Right lung (tissue), 5 donors: ENCODE measurements around the gene NETO2. TPM values are rescaled to one million over a fixed set of nuclear protein-coding genes. Genes with fewer than 3 reads are reported as not detected.
A peak's percentile ranks its signal among the peaks of the same experiment; 100 is the strongest.

Experiments used
- DNase-seq, 2 donors: peaks; one replicate each; pipeline ENCODE4 v3.0.0-alpha.2; 2013
- polyA plus RNA-seq, 5 donors: library from polyadenylated mRNA; unstranded; fragments of 120-200 nt; gene quantifications; one replicate each; pipeline versions ENCODE4 v1.2.1 to v1.2.3, GENCODE V29; 2013; ENCODE audit warnings: inconsistent platforms in 1 of 5, low replicate concordance in 1 of 5; ENCODE audit not compliant: insufficient read length in 5 of 5, insufficient read depth in 1 of 5

NETO2 gene
- polyA plus RNA-seq, 5 donors, result 31.8 to 51.4 (median 46.3) TPM

- DNase-seq, result no peak
Observed at GRCh38 chr16:47047524-47048203, 96.1 kb downstream of the NETO2 start.

GRCh38 chr16:47046726-47047523, 96.8 kb downstream of the NETO2 start:
- no peak for DNase-seq

GRCh38 chr16:47045459-47045858, 98.3 kb downstream of the NETO2 start:
- DNase-seq, result no peak

- no peak for DNase-seq
Observed at GRCh38 chr16:47045023-47045422, 98.7 kb downstream of the NETO2 start.

GRCh38 chr16:47043970-47044684, 99.6 kb downstream of the NETO2 start:
- no peak for DNase-seq

- DNase-seq, result no peak
Observed at GRCh38 chr16:47043200-47043599, 100.5 kb downstream of the NETO2 start.

GRCh38 chr16:47037746-47038458, 105.8 kb downstream of the NETO2 start:
- DNase-seq, result peak; percentile 76 to 79

- DNase-seq, result peak in 1 of 2 donors; percentile 15
Observed at GRCh38 chr16:47037396-47037745, 106.4 kb downstream of the NETO2 start.

- no peak for DNase-seq
Observed at GRCh38 chr16:47036201-47036600, 107.5 kb downstream of the NETO2 start.

GRCh38 chr16:47035436-47035835, 108.3 kb downstream of the NETO2 start:
- no peak for DNase-seq

- DNase-seq, result no peak
Observed at GRCh38 chr16:47034455-47034854, 109.3 kb downstream of the NETO2 start.

GRCh38 chr16:47033176-47033575, 110.6 kb downstream of the NETO2 start:
- no peak for DNase-seq

GRCh38 chr16:47029724-47030123, 114.0 kb downstream of the NETO2 start:
- no peak for DNase-seq

GRCh38 chr16:47028767-47029377, 114.9 kb downstream of the NETO2 start:
- no peak for DNase-seq

Other genes with a start within 250 kb of the NETO2 start
- 10 to 100 TPM; 62.1 to 72.0 (median 65.1) TPM for gene DNAJA2, start 170.3 kb downstream of the NETO2 start, polyA plus RNA-seq